Kasumi-1 (cell line): ENCODE data around the gene HOXC6.

ENCODE experiments used
- DNase-seq, 2 experiments: peaks; one replicate each; lab custom pipeline; 2025; lab: John Stamatoyannopoulos, UW

Gene HOXC6

DNA sequence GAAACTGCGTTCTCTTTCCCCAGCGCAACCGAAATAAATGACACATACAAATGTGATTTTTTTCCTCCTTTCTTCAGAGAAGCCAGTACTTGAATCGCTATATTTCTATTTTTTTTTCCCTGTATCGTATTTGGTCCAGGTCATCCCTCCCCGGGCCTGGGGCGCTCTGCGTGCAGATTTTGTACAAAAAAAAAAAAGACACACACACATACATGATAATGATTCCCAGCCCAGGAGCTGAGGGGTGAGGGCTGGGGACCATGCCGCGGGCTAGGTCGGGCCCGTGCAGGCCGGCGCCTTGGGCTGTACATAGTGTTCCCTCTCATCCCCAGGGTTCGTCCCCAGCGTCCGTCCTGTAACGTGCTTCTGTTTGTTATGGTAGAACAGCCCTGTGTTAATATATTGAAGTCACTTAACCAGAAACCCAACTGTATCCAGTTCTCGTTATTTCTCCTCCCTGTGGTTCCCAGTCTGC lies 25.3 kb upstream of the HOXC6 start:
- no peak for DNase-seq

DNA sequence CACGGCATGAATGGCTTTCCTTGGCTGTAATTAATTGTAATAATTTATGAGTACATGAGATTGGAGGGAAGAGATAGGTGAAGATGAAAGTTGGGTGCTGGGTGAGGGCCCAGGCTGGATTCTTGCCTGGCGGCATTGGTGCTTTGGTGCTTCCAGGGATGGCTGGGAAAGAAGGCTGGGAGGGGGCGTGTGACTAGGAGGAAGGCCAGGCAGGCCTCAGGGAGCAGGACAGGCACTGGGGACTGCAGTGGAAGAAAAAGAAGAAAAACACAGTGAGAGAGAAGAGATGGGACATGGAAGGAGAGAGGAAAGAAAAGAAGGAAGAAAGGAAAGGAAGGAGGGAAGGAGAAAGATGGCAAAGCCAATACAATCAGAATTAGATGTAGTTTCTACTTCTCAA lies 24.6 kb upstream of the HOXC6 start:
- DNase-seq = no peak

DNA sequence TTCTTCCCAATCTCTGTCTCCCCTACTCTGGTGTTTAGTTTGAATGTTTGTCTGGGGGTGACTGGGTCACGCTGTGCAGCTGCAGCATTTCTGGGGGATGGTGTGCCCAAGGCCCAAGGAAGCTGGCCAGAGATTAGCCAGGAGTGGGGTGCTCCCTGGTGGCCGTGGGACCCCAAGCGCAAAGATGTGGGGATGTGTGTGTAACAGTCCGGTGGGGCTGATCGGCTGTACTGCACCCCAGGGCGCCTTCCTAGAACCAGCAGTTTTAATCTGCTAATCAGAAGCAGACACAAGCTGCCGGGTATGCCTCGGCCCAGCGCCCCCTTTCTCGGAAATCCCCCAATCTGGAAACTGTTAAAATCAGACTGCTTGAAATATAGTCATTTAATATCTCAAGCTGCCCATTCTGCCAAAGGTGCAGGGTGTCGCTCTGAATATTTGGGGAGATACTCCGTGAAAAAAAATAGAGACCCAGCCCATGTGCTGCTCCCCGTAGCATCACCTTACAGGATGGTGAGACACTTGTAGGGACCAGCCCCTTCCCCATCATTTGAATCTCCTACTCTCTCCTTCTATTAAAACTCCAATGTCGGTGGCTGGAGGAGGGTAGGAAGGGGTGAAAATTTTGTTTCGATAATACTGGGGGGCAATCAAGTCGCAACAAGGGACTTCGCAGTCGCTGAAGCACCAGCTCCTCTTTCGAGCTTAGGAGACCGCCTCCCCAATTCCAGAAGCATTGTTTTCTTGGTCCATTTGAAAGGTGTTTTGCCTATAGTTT lies 24.0 kb upstream of the HOXC6 start:
- DNase-seq = no peak

DNA sequence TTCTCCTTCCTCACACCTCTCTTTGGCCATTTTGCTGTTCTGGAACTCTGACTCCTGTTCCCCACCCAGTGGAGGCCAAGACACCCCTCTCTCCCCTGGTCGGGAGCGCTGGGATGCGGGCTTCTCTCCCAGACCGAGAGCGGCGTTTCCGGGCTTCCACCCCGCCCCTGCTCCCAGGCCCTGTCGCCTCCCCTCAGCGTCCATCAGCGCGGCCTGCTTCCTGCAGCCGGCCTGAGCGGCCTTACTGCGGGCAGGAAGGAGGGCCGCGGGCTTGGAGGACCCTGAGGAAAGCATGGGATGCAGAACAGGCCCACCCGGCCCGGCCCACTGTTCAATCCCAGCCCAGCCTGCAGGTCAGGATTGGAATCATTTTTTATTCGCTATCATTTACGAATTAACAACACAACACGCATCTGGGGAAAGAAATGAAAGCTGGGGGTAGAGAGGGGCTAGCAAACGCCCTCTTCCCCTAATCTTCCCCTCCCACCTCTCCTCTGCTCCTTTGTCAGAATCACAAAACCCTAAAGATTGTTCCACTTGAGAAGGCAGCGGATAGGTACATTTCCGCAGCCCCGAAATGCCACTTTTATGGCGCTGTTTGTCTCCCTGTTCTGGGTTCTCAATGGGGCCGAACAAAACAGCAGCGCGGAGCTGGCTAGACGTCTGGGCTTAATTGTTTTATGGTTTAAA lies 23.3 kb upstream of the HOXC6 start:
- no peak for DNase-seq

DNA sequence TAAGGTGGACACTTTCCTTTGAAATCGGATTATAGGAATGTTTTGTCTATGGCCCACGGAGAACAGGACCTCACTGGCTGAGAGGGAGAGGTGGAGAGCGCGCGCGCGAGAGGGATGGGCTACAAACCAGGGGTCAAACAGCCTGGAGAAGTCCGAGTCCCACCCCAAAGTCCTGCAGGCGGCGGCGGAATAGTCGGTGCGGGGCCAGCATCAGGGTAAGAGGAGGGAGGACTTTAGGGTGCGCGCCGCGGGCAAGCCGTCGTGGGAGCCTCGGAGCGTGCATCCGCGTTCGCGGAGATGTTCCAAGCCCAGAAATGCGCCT lies 22.7 kb upstream of the HOXC6 start:
- DNase-seq = no peak

DNA sequence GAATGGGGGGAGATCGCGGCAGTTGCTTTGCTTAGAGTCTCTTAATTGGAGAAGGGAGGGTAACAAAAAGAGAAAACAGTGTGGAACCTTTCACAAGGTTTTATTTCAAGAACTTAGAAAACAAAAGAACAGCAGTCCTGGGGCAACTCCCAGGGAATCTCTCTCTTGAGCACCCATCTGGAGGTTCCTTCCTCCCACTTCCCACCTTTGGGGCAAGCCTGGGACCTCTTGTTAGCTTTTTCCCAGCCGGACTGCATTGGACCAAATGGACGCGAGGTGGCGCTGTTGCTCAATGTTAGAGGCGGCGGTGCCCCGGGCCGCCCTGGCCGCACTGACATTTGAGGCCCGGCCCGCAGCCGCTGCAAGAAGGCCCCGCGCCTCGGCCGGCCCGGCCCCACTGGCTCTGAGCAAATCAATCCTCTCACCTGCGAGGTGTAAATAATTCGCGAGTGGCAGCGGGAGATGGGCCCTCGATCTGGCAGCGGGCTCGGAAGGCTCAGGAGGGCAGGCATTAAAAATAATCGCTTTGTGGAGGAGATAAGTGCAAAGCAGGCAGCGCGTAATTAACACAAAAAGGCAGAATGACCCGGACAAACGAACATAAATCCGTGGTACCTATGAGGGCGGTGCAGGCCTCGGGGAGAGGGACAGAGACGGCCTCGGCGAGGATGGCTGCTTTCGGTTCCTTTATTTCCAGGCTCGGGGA lies 22.2 kb upstream of the HOXC6 start:
- DNase-seq = peak; percentile 72 to 78

DNA sequence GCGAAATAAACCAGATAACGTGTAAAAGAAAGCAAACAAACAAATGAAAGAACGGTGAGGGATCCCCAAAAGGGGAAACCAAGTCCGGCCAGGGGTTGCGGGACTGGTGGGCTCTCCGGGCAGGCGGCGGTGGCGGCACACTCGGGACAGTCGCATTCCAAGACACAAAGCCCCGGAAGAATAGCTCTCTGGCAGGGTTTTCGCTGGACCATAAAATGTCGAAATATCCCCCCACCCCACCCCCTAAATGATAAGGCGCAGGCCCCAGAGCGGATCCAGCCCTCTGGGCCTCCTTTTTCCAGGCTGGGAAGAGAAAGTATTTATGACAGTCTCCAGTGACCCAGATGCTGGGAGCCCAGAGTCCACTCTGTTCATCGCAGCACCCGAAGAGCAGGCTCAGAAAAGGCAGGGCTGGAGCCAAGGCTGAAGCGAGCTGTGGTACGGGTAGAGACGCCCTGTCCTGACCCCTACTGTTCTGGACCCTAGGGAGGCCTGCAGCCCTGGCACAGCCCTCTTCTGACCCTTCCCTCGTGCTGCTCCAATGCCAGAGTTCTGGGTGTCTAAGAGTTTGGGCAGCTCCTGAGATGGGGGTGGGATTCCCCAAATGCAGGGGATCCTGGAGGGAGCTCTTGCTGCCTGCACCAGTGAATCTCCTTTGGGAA lies 21.6 kb upstream of the HOXC6 start:
- DNase-seq = no peak

DNA sequence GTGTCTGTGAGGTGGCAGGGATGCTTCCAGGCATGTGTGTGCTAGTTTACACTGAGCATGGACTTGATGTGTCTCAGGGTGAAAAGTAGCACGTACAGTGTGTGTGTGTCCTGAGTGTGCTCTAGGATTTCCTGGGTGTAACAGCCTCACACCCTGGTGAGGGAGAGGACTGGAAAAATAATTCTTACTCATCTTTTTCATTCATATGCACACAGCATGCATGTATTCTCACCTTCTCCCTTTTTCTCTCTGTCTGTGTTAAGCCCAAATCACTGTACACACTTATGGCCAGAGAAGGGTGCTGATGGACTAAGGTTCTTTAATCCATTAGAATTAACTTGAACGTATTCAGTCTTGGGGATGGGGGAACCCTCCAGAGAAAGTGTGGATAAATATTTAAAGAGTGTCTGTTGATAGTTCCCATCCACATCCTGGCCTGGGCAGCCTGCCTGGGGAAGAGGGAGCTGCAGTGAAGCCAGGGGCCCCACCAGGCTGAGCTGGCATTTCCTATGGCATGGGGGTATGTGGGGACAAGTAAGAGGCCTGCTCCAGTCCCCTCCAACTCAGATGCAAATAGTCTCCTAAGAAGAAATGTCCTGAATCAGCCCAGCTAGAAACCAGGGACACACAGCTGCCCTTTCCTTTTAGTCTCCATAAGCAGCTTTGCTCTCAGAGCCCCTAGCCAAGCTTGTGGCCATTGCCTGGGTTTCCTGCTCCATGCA lies 20.5 kb upstream of the HOXC6 start:
- no peak for DNase-seq

DNA sequence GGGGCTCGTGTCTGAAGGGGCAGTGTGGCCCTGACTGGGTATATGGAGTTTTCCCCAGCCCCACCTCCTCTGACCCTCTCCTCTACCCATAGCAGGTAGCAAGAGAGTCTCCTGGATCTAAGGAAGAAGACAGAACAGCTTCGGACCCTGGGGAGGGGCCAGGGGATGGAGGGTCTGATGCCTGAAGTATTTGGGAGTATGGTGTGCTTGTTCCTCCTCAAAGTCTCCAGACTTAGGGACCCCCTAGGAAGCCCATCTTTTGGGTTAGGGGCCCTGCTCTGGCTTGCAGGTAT lies 20.0 kb upstream of the HOXC6 start:
- DNase-seq = no peak

DNA sequence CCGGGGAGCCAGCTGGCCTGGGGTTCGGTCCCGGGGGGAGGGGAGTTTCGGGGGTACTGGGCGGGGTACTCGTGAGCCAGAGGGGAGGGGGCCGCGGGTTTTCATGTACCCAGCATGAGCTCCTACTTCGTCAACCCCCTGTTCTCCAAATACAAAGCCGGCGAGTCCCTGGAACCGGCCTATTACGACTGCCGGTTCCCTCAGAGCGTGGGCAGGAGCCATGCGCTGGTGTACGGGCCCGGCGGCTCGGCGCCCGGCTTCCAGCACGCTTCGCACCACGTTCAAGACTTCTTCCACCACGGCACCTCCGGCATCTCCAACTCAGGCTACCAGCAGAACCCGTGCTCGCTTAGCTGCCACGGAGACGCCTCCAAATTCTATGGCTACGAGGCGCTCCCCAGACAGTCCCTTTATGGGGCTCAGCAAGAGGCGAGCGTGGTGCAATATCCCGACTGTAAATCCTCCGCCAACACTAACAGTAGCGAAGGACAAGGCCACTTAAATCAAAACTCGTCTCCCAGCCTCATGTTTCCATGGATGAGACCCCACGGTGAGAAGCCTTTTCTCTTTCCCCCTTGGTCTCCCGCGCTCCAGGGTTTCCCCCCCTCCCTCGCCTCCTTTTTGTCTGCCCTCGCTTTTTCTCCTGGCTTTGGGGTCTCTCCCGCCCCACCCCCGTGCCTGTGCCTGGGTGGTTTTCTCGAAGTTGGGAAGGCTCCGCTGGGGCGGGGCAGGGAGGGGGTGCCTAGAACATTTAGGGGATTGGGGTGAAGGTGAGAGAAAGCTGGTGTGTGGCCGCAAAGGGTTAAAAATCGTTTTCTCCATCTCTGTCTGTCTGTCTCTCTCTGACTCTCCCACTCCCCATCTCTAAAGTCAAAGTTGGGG lies 18.8 kb upstream of the HOXC6 start:
- DNase-seq = no peak

DNA sequence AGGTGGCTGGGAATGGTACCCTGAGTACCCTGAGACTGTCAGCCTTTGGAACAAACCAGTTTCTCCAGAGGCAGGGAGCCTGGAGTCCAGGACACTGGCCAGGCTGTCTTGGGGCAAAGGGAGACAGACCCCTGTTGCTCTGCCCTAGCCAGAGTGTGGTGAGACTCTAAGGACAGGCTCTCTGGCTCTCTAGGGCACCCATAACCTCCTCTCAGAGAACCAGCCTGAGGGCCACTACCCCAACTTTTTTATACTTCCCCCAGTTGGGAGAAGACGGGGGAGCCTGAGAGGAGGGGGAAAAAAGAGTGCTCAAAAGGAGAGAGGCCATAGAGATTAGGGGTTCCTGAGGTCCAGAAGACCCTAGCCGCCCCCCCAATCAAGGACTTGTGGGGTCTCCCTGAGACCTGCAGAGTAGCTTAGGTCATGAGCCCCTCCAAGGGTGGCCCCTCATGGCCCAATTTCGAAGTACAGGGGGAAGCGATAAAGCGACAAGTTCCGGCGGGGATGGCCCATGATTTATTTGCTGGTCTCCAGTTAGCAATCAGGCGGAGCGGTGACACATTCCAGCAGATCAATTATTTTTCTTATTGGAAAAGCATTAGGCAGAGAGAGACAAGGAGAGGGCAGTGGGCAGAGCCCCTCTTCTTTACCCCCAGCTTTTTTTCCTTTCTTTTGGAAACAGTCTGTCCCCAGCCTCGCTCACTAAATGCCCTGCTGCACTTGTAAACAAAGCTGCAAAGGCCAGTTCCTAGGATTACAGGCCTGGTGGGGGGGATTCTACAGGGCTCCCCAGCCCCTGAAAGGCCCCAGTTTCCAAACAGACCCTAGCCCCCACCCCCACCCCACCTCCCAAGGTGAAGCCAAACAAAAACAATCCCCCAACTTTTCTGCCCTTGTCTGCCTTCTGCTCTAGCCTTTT lies 17.9 kb upstream of the HOXC6 start:
- DNase-seq = no peak

DNA sequence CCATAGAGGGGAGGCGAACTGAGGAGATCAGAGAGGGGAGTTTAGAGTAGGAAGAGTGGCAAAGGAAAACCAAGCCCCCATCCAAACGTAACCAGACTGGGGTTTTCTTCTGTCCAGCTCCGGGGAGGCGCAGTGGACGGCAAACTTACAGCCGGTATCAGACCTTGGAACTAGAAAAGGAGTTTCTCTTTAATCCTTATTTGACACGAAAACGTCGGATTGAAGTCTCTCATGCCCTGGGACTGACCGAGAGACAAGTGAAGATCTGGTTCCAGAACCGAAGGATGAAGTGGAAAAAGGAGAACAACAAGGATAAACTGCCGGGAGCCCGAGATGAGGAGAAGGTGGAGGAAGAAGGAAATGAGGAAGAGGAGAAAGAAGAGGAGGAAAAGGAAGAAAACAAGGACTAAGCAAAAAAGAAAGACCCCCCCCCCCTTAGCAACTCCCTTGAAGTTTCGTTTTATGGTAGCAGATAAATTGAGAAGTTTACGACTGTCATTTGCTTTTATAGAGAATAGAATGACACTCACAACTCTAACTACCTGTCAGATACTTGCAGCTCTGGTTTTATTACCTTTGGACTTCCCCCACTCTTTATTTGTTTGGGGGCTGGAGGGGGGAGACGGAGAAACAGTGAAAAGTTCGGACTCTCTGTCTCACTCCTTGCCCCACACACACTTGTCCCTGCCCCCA lies 17.1 kb upstream of the HOXC6 start:
- no peak for DNase-seq

DNA sequence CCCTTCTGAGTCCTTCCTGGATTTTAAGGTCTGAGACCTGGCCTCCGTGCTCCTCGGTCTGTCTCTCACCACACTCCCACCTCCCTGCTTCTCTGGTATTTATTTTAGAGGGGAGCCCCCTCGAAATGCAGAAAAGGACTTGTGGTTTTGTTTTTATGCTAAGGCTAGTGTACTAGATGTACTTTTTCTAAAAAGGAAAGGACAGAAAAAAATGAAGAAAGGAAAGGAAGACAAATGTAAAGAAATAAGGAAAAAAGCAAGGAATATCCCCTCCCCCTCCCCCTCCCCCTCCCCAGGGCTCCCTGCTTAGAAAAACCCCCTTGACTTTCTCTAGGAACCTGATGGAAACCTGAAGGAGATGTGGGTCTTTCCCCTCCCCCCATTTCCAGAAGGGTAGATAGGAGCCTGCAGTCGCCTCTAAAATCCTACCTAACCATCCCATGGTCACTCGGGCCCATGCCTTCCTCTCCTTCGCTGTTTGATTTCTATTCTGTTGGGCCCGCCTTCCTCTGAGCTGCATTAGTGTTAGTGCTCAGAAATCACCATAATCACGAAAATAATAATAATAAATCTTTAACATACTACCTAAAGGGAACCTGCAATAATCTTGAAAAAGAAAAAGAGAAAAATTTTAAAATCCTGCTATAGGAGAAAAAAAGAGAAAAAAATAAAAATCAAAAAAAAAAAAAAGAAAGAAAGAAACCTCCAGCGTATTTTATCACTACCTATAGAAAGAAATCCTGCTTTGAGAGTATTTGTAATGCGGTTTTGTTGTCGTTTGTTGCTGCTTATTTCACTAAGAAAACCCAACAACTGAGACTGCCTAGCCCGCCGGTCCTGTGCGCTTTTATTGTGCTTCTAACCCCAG lies 16.3 kb upstream of the HOXC6 start:
- no peak for DNase-seq

DNA sequence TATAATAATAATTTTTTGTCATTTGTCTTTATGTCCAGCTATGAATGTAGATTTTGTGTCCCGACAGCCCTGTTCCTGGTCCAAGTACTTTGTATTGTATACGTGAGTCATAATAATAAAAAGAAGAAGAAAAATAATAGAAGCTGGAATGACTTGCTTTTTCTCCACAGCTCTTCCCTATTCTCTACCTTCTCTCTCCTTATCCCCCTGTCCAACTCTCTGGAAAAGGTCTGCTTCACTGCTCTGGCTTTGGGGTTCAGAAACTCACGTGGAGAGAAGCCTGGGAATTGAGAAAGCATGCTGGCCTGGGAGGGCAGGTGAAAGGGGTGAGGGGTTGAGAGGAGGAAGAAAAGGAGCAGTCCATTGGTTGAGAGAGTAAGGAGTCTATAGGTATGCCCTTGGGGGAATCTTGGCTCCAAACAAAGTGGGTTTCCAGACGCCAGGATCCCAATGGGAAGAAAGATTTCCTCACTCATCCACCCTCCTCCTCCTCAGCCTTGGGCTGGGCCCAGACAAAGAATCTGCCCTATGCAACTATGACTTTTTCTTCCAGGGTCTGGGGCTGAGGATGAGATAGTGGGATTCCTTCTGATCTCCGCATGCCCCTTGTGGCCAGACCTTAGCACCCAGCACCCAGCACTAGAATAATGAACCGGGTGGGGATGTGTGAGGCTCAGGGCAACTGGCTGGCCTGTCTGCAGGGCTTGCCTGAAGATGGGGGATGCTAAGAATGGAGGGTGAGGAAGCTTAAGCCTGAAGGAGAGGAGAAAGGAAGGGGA lies 15.4 kb upstream of the HOXC6 start:
- no peak for DNase-seq

DNA sequence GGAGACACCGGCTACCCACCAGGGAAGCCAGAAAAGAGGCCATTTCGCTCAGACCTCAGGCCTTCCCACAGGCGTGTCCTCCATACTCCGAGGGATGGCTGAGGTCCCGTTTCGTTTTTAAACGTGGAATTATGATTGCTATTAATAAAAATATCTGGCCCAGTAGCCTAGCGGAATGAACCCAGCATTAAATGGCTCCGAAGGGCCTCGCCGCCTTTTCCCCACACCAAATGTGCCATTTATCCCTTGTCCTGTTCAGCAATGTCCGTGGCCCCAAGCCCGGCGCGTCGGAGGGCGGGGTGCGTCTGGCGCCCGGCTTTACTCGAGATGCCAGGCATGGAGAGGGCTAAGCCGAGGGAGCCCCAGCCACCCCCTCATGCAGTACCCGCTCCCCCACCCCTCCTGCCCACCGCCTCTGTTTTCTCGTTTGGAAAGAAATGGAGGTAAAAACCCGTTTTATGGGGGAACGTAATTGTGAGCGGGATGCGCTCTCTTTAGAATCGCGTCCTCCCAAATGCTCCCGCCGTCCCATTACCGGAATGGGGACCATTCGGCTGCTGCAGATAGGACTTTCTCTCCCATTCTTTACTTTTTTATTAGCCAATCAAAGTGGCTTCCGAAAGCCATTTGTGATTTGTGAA lies 13.7 kb upstream of the HOXC6 start:
- no peak for DNase-seq

DNA sequence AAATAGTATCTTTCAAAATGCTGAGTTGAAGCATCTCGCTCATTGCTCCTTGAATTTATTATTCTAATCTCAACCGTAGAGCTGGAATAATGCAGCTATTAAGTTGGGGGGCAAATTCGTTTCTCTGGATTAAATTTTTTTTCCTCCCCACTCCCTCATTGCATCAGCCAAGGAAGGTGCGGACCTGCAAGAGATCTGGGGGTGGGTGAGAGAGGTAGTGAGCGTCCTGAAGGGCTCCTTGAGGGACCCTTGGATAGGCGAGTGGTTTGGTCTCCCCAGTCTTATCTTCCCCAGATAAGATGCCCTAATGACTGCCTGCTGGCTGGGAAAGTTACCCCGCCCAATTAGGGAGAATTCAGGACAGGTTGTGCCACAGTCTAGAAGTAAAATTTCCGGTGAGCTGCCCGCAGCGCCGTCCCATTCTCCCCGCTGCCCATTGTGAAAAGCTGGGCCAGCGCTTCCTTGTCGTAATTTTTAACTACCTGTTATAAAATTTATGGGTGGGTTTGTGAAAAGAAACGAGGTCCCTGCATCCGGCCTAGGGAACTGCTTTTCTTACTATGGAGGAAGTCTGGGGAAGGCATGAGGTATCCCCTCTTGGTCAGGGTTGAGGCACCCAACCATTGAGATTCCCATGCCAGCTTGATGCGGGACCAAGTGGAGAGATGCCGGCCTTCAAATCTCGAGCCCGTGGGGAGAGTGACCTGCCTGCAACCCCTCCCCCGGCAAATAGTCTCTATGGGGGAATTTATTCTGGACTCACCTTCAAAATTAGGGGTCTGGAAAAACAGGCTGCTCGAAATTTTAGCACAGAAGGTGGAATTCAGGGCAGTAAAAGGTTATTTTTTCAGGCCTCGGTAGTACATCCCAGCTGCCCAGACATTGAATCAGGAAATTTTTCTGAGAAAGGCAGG lies 13.0 kb upstream of the HOXC6 start:
- no peak for DNase-seq
